HCT116 (cell line): ENCODE results near the gene SLC4A2. TPM values are rescaled to one million over a fixed set of nuclear protein-coding genes. Genes with fewer than 3 reads are reported as not detected.

Experiments used
- ATAC-seq: fragments of 200-7000 bp; cut with Tn5 transposase; 2 replicates; pipeline ENCODE4 v1.9.1; 2020; ENCODE audit warnings: mild to moderate bottlenecking, moderate library complexity
- BruUV-seq: library from RNA; stranded (reverse); fragments of 400-500 nt; replicated peaks from 2 replicates; lab custom pipeline; 2021; lab: Mats Ljungman, UMichigan
- CTCF ChIA-PET: fragments of 300-600 bp; sonication (Branson Sonifier 250); formaldehyde crosslinking; loops from one replicate; lab custom pipeline; 2021; ENCODE audit warnings: antibody characterized with exemption; lab: Charles Lee
- POLR2A ChIA-PET: fragments of 300-600, 350-600 bp; sonication (Branson Sonifier 250); formaldehyde crosslinking; loops from one replicate; lab custom pipeline; 2021; ENCODE audit warnings: antibody characterized with exemption; lab: Charles Lee
- RAD21 ChIA-PET, 2 experiments: fragments of 300-600 bp; sonication (Branson Sonifier 250); formaldehyde crosslinking; loops; one replicate each; lab custom pipeline; 2023; ENCODE audit warnings: low total read pairs in 2 of 2; ENCODE audit not compliant: uncharacterized antibody in 2 of 2, unreplicated experiment in 2 of 2, low non-redundant PET in 1 of 2; lab: Charles Lee
- DNase-seq: peaks from one replicate; pipeline ENCODE4 v3.0.0-alpha.2; 2010; ENCODE audit warnings: low read depth, low spot score
- H2AFZ ChIP-seq: fragments of 200-600 bp; shearing (Covaris generic), sonication (generic); 2 replicates; pipeline ENCODE4 v1.6.1; 2017; ENCODE audit warnings: low read depth, mixed run types, mixed read lengths, antibody characterized with exemption, low read length; ENCODE audit not compliant: poor library complexity, severe bottlenecking
- H3K27ac ChIP-seq: 2 replicates; pipeline ENCODE4 v1.5.1; 2012; ENCODE audit warnings: low read depth, low read length
- H3K27me3 ChIP-seq: fragments of 200-600 bp; sonication (generic); 2 replicates; pipeline ENCODE4 v1.6.1; 2016; ENCODE audit warnings: mixed run types, low read length, mixed read lengths; ENCODE audit not compliant: insufficient read depth
- H3K36me3 ChIP-seq, 2 experiments: fragments of 200-500 bp in 1 of 2; fragments of 200-600 bp in 1 of 2; sonication (Bioruptor generic) in 1 of 2; sonication (generic) in 1 of 2; 2 replicates each; pipeline versions ENCODE4 v1.5.1 to v1.6.1; 2014 to 2016; ENCODE audit warnings: low read length in 2 of 2, inconsistent platforms in 1 of 2, mixed read lengths in 1 of 2, mixed run types in 1 of 2; ENCODE audit not compliant: insufficient read depth in 2 of 2, control insufficient read depth in 1 of 2
- H3K4me1 ChIP-seq, 2 experiments: fragments of 200-600 bp in 1 of 2; sonication (generic) in 1 of 2; 2 replicates each; pipeline versions ENCODE4 v1.5.1 to v1.6.1; 2012 to 2017; ENCODE audit warnings: low read length in 2 of 2, inconsistent platforms in 1 of 2, mild to moderate bottlenecking in 1 of 2, mixed read lengths in 1 of 2, mixed run types in 1 of 2, moderate library complexity in 1 of 2; ENCODE audit not compliant: insufficient read depth in 2 of 2, control insufficient read depth in 1 of 2
- H3K4me2 ChIP-seq: fragments of 200-600 bp; sonication (generic); 2 replicates; pipeline ENCODE4 v1.6.1; 2017; ENCODE audit warnings: mixed run types, low read length, mixed read lengths
- H3K4me3 ChIP-seq, 2 experiments: fragments of 200-600 bp in 1 of 2; sonication (generic) in 1 of 2; replicated peaks in 1 of 2; 2 replicates each; pipeline ENCODE4 v1.5.1; 2011 to 2016; ENCODE audit warnings: low read length in 2 of 2, control low read depth in 1 of 2, low read depth in 1 of 2, mild to moderate bottlenecking in 1 of 2, mixed read lengths in 1 of 2, mixed run types in 1 of 2
- H3K79me2 ChIP-seq: fragments of 200-600 bp; sonication (generic); 2 replicates; pipeline ENCODE4 v1.6.1; 2017; ENCODE audit warnings: mild to moderate bottlenecking, mixed run types, low read length, moderate library complexity, mixed read lengths; ENCODE audit not compliant: insufficient read depth
- H3K9ac ChIP-seq: fragments of 200-600 bp; sonication (generic); 2 replicates; pipeline ENCODE4 v1.6.1; 2016; ENCODE audit warnings: low read length, mixed read lengths
- H3K9me2 ChIP-seq: fragments of 200-600 bp; sonication (generic), shearing (Covaris generic); 2 replicates; pipeline ENCODE4 v1.6.1; 2017; ENCODE audit warnings: mixed run types, mild to moderate bottlenecking, moderate library complexity; ENCODE audit not compliant: insufficient read depth
- H3K9me3 ChIP-seq, 2 experiments: fragments of 200-500 bp in 1 of 2; fragments of 200-600 bp in 1 of 2; sonication (Bioruptor generic) in 1 of 2; sonication (generic) in 1 of 2; 2 replicates each; pipeline ENCODE4 v1.6.1; 2014 to 2017; ENCODE audit warnings: low read length in 2 of 2, mixed read lengths in 2 of 2, inconsistent platforms in 1 of 2, low read depth in 1 of 2, mild to moderate bottlenecking in 1 of 2, mixed run types in 1 of 2, moderate library complexity in 1 of 2; ENCODE audit not compliant: control insufficient read depth in 1 of 2, insufficient read depth in 1 of 2
- H4K20me1 ChIP-seq: fragments of 200-600 bp; sonication (generic), shearing (Covaris generic); 2 replicates; pipeline ENCODE4 v1.6.1; 2017; ENCODE audit warnings: mixed run types, mild to moderate bottlenecking, moderate library complexity; ENCODE audit not compliant: insufficient read depth
- ATF3 ChIP-seq: IDR thresholded peaks from 2 replicates; pipeline ENCODE4 v1.6.1; 2012
- CTCF ChIP-seq, 3 experiments: fragments of 200-600 bp in 1 of 3; sonication (generic) in 1 of 3; IDR thresholded peaks in 2 of 3; conservative IDR thresholded peaks in 1 of 3; 2 replicates each; pipeline ENCODE4 v1.5.1; 2012 to 2017; ENCODE audit warnings: low read depth in 2 of 3, low read length in 2 of 3, antibody characterized with exemption in 1 of 3, borderline replicate concordance in 1 of 3, control low read depth in 1 of 3, mild to moderate bottlenecking in 1 of 3, mixed read lengths in 1 of 3, mixed run types in 1 of 3, moderate library complexity in 1 of 3; ENCODE audit not compliant: insufficient read depth in 1 of 3
- EGR1 ChIP-seq: IDR thresholded peaks from 2 replicates; pipeline ENCODE4 v1.6.1; 2012; ENCODE audit warnings: low read depth
- ELF1 ChIP-seq: IDR thresholded peaks from 2 replicates; pipeline ENCODE4 v1.6.1; 2012; ENCODE audit warnings: low read depth, borderline replicate concordance
- EZH2phosphoT487 ChIP-seq: fragments of 200-600 bp; IDR thresholded peaks from 2 replicates; pipeline ENCODE4 v1.6.1; 2018; ENCODE audit warnings: antibody characterized with exemption, borderline replicate concordance
- FOSL1 ChIP-seq: IDR thresholded peaks from 2 replicates; pipeline ENCODE4 v1.6.1; 2012; ENCODE audit warnings: low read depth
- MAX ChIP-seq: IDR thresholded peaks from 2 replicates; pipeline ENCODE4 v1.6.1; 2012
- SP1 ChIP-seq: IDR thresholded peaks from 2 replicates; pipeline ENCODE4 v1.6.1; 2012; ENCODE audit warnings: low read depth
- SRF ChIP-seq: IDR thresholded peaks from 2 replicates; pipeline ENCODE4 v1.6.1; 2012; ENCODE audit warnings: low read depth
- YY1 ChIP-seq: IDR thresholded peaks from 2 replicates; pipeline ENCODE4 v1.6.1; 2011; ENCODE audit warnings: low read length, low read depth, moderate library complexity, mild to moderate bottlenecking; ENCODE audit not compliant: insufficient replicate concordance; ENCODE audit errors: extremely low read depth
- ZBTB33 ChIP-seq: IDR thresholded peaks from 2 replicates; pipeline ENCODE4 v1.6.1; 2011; ENCODE audit warnings: mild to moderate bottlenecking, low read length, moderate library complexity; ENCODE audit not compliant: insufficient replicate concordance; ENCODE audit errors: extremely low read depth
- ZFX ChIP-seq: fragments of 450-650 bp; IDR thresholded peaks from 2 replicates; pipeline ENCODE4 v1.6.1; 2017
- ZNF274 ChIP-seq: fragments of 200-500 bp; sonication (Bioruptor generic); IDR thresholded peaks from 2 replicates; pipeline ENCODE4 v1.6.1; 2014; ENCODE audit warnings: mild to moderate bottlenecking, low read depth, low read length, inconsistent platforms
- intact Hi-C: fragments of 100-400 bp; cut with micrococcal nuclease; formaldehyde crosslinking; loops from 2 replicates; pipeline ENCODE4 v1.10.0; 2022
- total RNA-seq: library from RNA; stranded (reverse); gene quantifications from one replicate; pipeline ENCODE4 v1.2.1, GENCODE V29; 2021; ENCODE audit not compliant: unreplicated experiment

SLC4A2 gene
- total RNA-seq, 1 experiment from 2014 or later, result 240 TPM

GRCh38 chr7:151093748-151094147 lies 34.4 kb downstream of the SLC4A2 start:
- no peak overlapping the region for H3K27ac ChIP-seq
- no peaks in the 10 kb centered on the region for H3K27me3 ChIP-seq
- POLR2A ChIA-PET, result interaction anchor here (1.7 kb wide), 1 partner anchor 16 kb away, joined by 4 read pairs; no protein-coding TSS in a partner anchor
- DNase-seq (no peak), ATAC-seq (no peak)
- CTCF ChIA-PET, result no interaction called here
- intact Hi-C loops, result no loop called here
- RAD21 ChIA-PET, result no interaction called here
- H3K9ac ChIP-seq, result no peak overlapping the region
- H3K9me3 ChIP-seq, result no peaks in the 10 kb centered on the region
- H3K9me2 ChIP-seq, result no peaks in the 10 kb centered on the region
- BruUV-seq, result no TSS peak
- no peaks in the 10 kb centered on the region; a peak in 1 of 4 replicates for H3K4me1 ChIP-seq
- peaks cover 100% of the 10 kb centered on the region for H3K79me2 ChIP-seq
- H3K4me3 ChIP-seq, result no peak overlapping the region
- TF ChIP-seq ZBTB33 (no peak), CTCF (IDR thresholded peaks at IDR 0.05 in 2 of 3, conservative IDR thresholded peaks at IDR 0.05 in 1 of 3; ENCODE audit: borderline replicate concordance in 1 of 3, insufficient read depth in 1 of 3, low read depth in 2 of 3, low read length in 2 of 3) (no peak), ELF1 (no peak), SRF (no peak), SP1 (no peak), ATF3 (no peak), EGR1 (no peak), EZH2phosphoT487 (no peak), ZNF274 (no peak), YY1 (no peak), ZFX (no peak), MAX (no peak), FOSL1 (no peak)
- H3K4me2 ChIP-seq, result no peak overlapping the region
- no peaks in the 10 kb centered on the region; the same call in 1 of the 2 replicates for H4K20me1 ChIP-seq
- H3K36me3 ChIP-seq, result peaks cover 0 to 24% of the 10 kb centered on the region in 2 experiments; a peak in 1 of 4 replicates
- no peak overlapping the region for H2AFZ ChIP-seq
